ENCODE data around the gene TMEM14A. TPM values are rescaled to one million over a fixed set of nuclear protein-coding genes. Genes with fewer than 3 reads are reported as not detected.

Gene TMEM14A
- total RNA-seq, 1 donor from 2014 or later, result 12.3 TPM

DNA sequence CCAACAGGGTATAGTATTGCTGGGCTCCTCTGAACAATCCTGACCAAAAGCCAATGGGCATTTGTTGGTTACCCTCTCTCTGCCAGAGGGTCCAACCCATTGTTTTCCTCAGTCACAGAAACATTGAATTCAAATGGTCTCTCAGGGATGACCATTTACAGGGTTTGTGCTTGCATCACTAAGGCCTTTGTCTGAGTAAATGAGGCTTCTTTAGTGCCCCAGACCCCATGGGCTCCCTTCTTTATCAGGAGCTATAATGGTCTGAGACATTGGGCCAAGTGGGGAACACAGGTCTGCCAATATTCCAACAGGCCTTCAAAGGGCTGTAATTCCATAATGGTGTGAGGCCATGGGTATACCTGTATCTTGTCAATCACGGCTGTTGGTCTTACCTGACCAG, 65.2 kb downstream of the TMEM14A start:
- no peak for ATAC-seq
- no peaks in the 10 kb centered on the region for H3K27me3 ChIP-seq

More for the DNA sequence above, 65.2 kb downstream of the TMEM14A start:
- no peaks in the 10 kb centered on the region for H3K4me1 ChIP-seq
- H3K9me3 ChIP-seq, result no peaks in the 10 kb centered on the region
- TF ChIP-seq, protein P1, sequence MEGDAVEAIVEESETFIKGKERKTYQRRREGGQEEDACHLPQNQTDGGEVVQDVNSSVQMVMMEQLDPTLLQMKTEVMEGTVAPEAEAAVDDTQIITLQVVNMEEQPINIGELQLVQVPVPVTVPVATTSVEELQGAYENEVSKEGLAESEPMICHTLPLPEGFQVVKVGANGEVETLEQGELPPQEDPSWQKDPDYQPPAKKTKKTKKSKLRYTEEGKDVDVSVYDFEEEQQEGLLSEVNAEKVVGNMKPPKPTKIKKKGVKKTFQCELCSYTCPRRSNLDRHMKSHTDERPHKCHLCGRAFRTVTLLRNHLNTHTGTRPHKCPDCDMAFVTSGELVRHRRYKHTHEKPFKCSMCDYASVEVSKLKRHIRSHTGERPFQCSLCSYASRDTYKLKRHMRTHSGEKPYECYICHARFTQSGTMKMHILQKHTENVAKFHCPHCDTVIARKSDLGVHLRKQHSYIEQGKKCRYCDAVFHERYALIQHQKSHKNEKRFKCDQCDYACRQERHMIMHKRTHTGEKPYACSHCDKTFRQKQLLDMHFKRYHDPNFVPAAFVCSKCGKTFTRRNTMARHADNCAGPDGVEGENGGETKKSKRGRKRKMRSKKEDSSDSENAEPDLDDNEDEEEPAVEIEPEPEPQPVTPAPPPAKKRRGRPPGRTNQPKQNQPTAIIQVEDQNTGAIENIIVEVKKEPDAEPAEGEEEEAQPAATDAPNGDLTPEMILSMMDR (IDR thresholded peaks at IDR 0.05), result no peak
- no peak for DNase-seq
- intact Hi-C loops (cut with DNase I), result no loop called here
- H3K27ac ChIP-seq, result no peak overlapping the region
- H3K36me3 ChIP-seq, result no peaks in the 10 kb centered on the region
- H3K4me3 ChIP-seq, result no peak overlapping the region

Other genes with a start within 250 kb of the TMEM14A start
- 24.2 TPM for gene TRAM2, start 94.1 kb upstream of the TMEM14A start, total RNA-seq
- not detected for gene GSTA2, start 92.4 kb downstream of the TMEM14A start, total RNA-seq
- 1.9 TPM for gene GSTA1, start 132.7 kb downstream of the TMEM14A start, total RNA-seq
- gene GSTA5, start 169.7 kb downstream of the TMEM14A start, total RNA-seq, result not detected
- not detected for gene GSTA3, start 238.6 kb downstream of the TMEM14A start, total RNA-seq

All from upper lobe of right lung (tissue), 1 donor.